Mesenchymal stem cell (in vitro differentiated cells and primary cell): ENCODE results near the gene POLE4.

Experiments
- DNase-seq: peaks from one replicate; pipeline ENCODE4 v3.0.0-alpha.2; 2013
- H2AFZ ChIP-seq: one replicate; pipeline ENCODE4 v1.6.1; 2013; ENCODE audit warnings: low read depth, mild to moderate bottlenecking, control low read depth, inconsistent platforms, low read length, moderate library complexity
- H2AK5ac ChIP-seq: 2 replicates; pipeline ENCODE4 v1.6.1; 2013; ENCODE audit warnings: low read length, moderate library complexity, mild to moderate bottlenecking, inconsistent platforms; ENCODE audit not compliant: severe bottlenecking
- H2BK120ac ChIP-seq: one replicate; pipeline ENCODE4 v1.6.1; 2013; ENCODE audit warnings: low read depth, mild to moderate bottlenecking, inconsistent platforms, low read length, moderate library complexity
- H2BK12ac ChIP-seq, 2 experiments: one replicate each; pipeline ENCODE4 v1.6.1; 2013; ENCODE audit warnings: inconsistent platforms in 2 of 2, low read length in 2 of 2, mild to moderate bottlenecking in 2 of 2, moderate library complexity in 2 of 2, control low read depth in 1 of 2
- H2BK15ac ChIP-seq: one replicate; pipeline ENCODE4 v1.6.1; 2013; ENCODE audit warnings: mild to moderate bottlenecking, low read depth, inconsistent platforms; ENCODE audit not compliant: poor library complexity, severe bottlenecking
- H2BK5ac ChIP-seq: 2 replicates; pipeline ENCODE4 v1.6.1; 2013; ENCODE audit warnings: low read depth, mild to moderate bottlenecking, low read length, control low read depth, inconsistent platforms; ENCODE audit not compliant: poor library complexity, severe bottlenecking
- H3K14ac ChIP-seq, 2 experiments: one replicate each; pipeline ENCODE4 v1.6.1; 2013; ENCODE audit warnings: inconsistent platforms in 2 of 2, low read length in 2 of 2, control low read depth in 1 of 2, mild to moderate bottlenecking in 1 of 2, moderate library complexity in 1 of 2
- H3K18ac ChIP-seq, 2 experiments: one replicate each; pipeline ENCODE4 v1.6.1; 2013; ENCODE audit warnings: inconsistent platforms in 2 of 2, low read length in 2 of 2, control low read depth in 1 of 2, low read depth in 1 of 2, mild to moderate bottlenecking in 1 of 2
- H3K23ac ChIP-seq, 2 experiments: one replicate each; pipeline ENCODE4 v1.6.1; 2013; ENCODE audit warnings: inconsistent platforms in 2 of 2, low read length in 2 of 2, mild to moderate bottlenecking in 2 of 2, moderate library complexity in 2 of 2, control low read depth in 1 of 2
- H3K27ac ChIP-seq: 2 replicates; pipeline ENCODE4 v1.5.1; 2013; ENCODE audit warnings: mild to moderate bottlenecking, moderate library complexity, low read length, control low read depth, inconsistent platforms; ENCODE audit not compliant: poor library complexity, severe bottlenecking
- H3K27me3 ChIP-seq, 2 experiments: 2 replicates each; pipeline versions ENCODE4 v1.6.1 to v1.7.0; 2013; ENCODE audit warnings: low read length in 2 of 2, mild to moderate bottlenecking in 2 of 2, moderate library complexity in 2 of 2, control low read depth in 1 of 2, inconsistent platforms in 1 of 2; ENCODE audit not compliant: control insufficient read depth in 1 of 2, insufficient read depth in 1 of 2
- H3K36me3 ChIP-seq, 2 experiments: 2 replicates each; pipeline versions ENCODE4 v1.6.1 to v1.7.0; 2013; ENCODE audit warnings: low read length in 2 of 2, control low read depth in 1 of 2, inconsistent platforms in 1 of 2, low read depth in 1 of 2, mild to moderate bottlenecking in 1 of 2; ENCODE audit not compliant: insufficient read depth in 2 of 2, control insufficient read depth in 1 of 2
- H3K4ac ChIP-seq, 2 experiments: one replicate each; pipeline ENCODE4 v1.6.1; 2013; ENCODE audit warnings: inconsistent platforms in 2 of 2, low read length in 2 of 2, mild to moderate bottlenecking in 2 of 2, moderate library complexity in 2 of 2, control low read depth in 1 of 2, low read depth in 1 of 2
- H3K4me1 ChIP-seq: 2 replicates; pipeline ENCODE4 v1.6.1; 2013; ENCODE audit warnings: low read depth, low read length, control low read depth; ENCODE audit not compliant: control insufficient read depth, insufficient read depth
- H3K4me2 ChIP-seq: 2 replicates; pipeline ENCODE4 v1.6.1; 2013; ENCODE audit warnings: low read length, mild to moderate bottlenecking, inconsistent platforms; ENCODE audit not compliant: poor library complexity, severe bottlenecking
- H3K4me3 ChIP-seq, 2 experiments: 2 replicates each; pipeline versions ENCODE4 v1.5.1 to v1.7.0; 2013; ENCODE audit warnings: low read length in 2 of 2, mild to moderate bottlenecking in 2 of 2, control low read depth in 1 of 2, low read depth in 1 of 2; ENCODE audit not compliant: insufficient read depth in 1 of 2
- H3K79me1 ChIP-seq: replicated peaks from 2 replicates; pipeline ENCODE4 v1.6.1; 2013; ENCODE audit warnings: mild to moderate bottlenecking, control low read depth, low read length, inconsistent platforms; ENCODE audit not compliant: poor library complexity, severe bottlenecking
- H3K9ac ChIP-seq: 2 replicates; pipeline ENCODE4 v1.7.0; 2013; ENCODE audit warnings: mild to moderate bottlenecking, low read length, moderate library complexity
- H3K9me3 ChIP-seq: 2 replicates; pipeline ENCODE4 v1.7.0; 2013; ENCODE audit warnings: mild to moderate bottlenecking, low read length; ENCODE audit not compliant: control insufficient read depth
- H4K8ac ChIP-seq: one replicate; pipeline ENCODE4 v1.6.1; 2013; ENCODE audit warnings: inconsistent platforms, mild to moderate bottlenecking, low read length, moderate library complexity
- H4K91ac ChIP-seq: one replicate; pipeline ENCODE4 v1.6.1; 2013; ENCODE audit warnings: mild to moderate bottlenecking, low read length, inconsistent platforms
- WGBS: methylation state at CpG from one replicate; pipeline ENCODE4 v1.1.7; 2013; ENCODE audit warnings: mixed read lengths; 5-methylcytosine and 5-hydroxymethylcytosine counted together

The POLE4 gene

DNA sequence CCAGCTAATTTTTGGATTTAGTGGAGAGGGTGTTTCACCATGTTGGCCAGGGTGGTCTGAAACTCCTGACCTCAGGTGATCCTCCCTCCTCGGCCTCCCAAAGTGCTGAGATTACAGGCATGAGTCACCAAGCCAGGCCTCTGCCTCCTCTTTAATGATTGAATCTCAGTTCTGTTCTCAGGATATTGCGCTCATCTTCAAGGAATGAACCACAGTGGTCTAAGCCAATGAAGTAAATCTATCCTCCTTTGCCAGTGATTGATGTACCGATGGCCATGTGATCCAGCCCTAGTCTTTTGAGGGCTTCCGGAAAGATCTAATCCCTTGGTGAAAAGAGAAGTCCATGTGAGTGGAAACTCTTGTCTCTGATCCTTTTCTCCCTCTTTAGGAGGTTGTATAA lies 48.6 kb downstream of the POLE4 start:
- no peak overlapping the region for H3K4me3 ChIP-seq
- no peak overlapping the region for H3K18ac ChIP-seq
- no peak overlapping the region for H3K23ac ChIP-seq
- no peaks in the 10 kb centered on the region for H3K36me3 ChIP-seq
- H2BK12ac ChIP-seq, result no peak overlapping the region
- no peak overlapping the region for H2BK120ac ChIP-seq
- no peak for DNase-seq
- peaks cover 1% of the 10 kb centered on the region for H3K4me1 ChIP-seq
- H3K9ac ChIP-seq, result no peak overlapping the region
- H3K14ac ChIP-seq, result no peak overlapping the region
- H2BK15ac ChIP-seq, result no peak overlapping the region
- no peak overlapping the region for H4K8ac ChIP-seq
- no peaks in the 10 kb centered on the region for H3K27me3 ChIP-seq
- 89% methylated on average over 4 of the region's 4 CpGs for WGBS
- no peak overlapping the region for H3K4me2 ChIP-seq
- H3K79me1 ChIP-seq, result no peaks in the 10 kb centered on the region
- no peak overlapping the region for H3K27ac ChIP-seq
- no peak overlapping the region for H3K4ac ChIP-seq
- H2BK5ac ChIP-seq, result no peak overlapping the region
- H2AK5ac ChIP-seq, result no peak overlapping the region
- peaks cover 6% of the 10 kb centered on the region for H3K9me3 ChIP-seq
- H2AFZ ChIP-seq, result no peak overlapping the region
- no peak overlapping the region for H4K91ac ChIP-seq

DNA sequence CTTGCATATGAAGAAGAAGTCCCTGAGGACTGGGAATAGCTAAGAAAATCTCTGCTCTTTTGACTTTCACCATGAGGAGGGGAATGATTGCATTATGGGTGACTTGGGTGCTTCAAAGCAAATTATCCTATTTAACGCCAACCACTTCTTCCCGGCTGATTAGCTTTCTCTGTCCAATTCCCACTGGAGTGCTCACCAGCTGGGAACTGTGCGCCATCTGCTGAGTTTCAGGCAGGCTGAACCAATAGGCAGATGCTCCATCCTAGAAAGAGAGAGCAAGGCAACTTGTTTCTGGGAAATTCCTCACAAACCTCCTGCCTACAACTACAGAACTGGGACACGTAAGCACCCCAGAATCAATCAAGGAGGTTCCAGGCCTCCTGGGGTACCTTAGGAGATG lies 49.4 kb downstream of the POLE4 start:
- Histone ChIP-seq H3K4me3 (no peak overlapping the region), H2AK5ac (no peak overlapping the region), H3K27me3 (no peaks in the 10 kb centered on the region), H3K18ac (no peak overlapping the region), H3K4ac (no peak overlapping the region), H3K9ac (no peak overlapping the region), H4K91ac (no peak overlapping the region), H4K8ac (no peak overlapping the region), H2BK12ac (no peak overlapping the region), H3K79me1 (no peaks in the 10 kb centered on the region), H3K4me1 (no peaks in the 10 kb centered on the region), H2BK120ac (no peak overlapping the region), H3K9me3 (peaks cover 6% of the 10 kb centered on the region), H3K4me2 (no peak overlapping the region), H2BK5ac (no peak overlapping the region), H3K14ac (no peak overlapping the region), H3K23ac (no peak overlapping the region), H2BK15ac (no peak overlapping the region), H3K36me3 (no peaks in the 10 kb centered on the region), H3K27ac (no peak overlapping the region), H2AFZ (no peak overlapping the region)
- WGBS, result 94% methylated on average over 4 of the region's 4 CpGs
- DNase-seq, result no peak

DNA sequence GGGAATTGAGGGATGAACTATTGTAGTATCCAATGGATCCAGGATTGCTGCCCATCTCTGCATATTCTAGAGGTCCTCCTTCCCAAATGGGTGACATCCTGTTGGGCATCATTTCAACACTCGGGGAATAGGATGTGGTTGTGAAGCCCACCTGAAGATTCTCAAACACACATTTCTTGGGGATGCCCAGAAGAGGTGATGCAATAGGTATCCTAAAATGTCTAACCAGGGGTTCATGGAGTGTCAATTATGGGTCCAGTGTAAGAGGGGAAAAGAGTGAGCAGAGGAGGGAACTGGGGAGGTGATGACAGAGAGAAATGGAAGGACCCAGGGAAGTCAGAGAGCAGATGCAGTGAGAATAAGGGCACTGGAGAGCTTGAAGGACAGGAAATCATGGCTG lies 52.1 kb downstream of the POLE4 start:
- H3K9ac ChIP-seq, result no peak overlapping the region
- H2BK12ac ChIP-seq, result no peak overlapping the region
- no peak overlapping the region for H3K27ac ChIP-seq
- no peak overlapping the region for H4K91ac ChIP-seq
- H2AK5ac ChIP-seq, result no peak overlapping the region
- no peaks in the 10 kb centered on the region for H3K4me1 ChIP-seq
- no peak overlapping the region for H3K14ac ChIP-seq
- no peak overlapping the region for H2BK120ac ChIP-seq
- no peak overlapping the region for H3K4me2 ChIP-seq
- H3K4me3 ChIP-seq, result no peak overlapping the region
- H3K9me3 ChIP-seq, result peaks cover 6% of the 10 kb centered on the region
- no peak overlapping the region for H3K23ac ChIP-seq
- no peak overlapping the region for H2BK15ac ChIP-seq
- H3K27me3 ChIP-seq, result no peaks in the 10 kb centered on the region
- WGBS, result 93% methylated on average over 1 of the region's 1 CpG
- H3K79me1 ChIP-seq, result no peaks in the 10 kb centered on the region
- H3K36me3 ChIP-seq, result no peaks in the 10 kb centered on the region
- no peak overlapping the region for H2BK5ac ChIP-seq
- no peak overlapping the region for H4K8ac ChIP-seq
- no peak overlapping the region for H2AFZ ChIP-seq
- no peak for DNase-seq
- H3K18ac ChIP-seq, result no peak overlapping the region
- H3K4ac ChIP-seq, result no peak overlapping the region

DNA sequence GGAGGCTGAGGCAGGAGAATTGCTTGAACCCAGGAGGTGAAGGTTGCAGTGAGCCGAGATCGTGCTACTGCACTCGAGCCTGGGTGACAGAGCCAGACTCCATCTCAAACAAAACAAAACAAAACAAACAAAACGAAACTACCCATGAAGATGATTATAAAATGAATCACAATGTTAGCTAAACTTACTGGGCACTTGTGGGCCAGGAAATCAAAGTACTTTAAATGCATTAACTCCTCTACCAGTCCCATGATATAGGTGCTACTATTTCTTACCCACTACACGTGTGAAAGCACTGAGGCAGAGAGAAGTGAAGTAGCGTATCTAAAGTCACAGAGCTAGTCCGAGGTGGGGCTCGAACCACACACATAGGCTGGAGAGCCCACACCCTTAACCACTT lies 53.6 kb downstream of the POLE4 start:
- Histone ChIP-seq H2BK5ac (no peak overlapping the region), H2AK5ac (no peak overlapping the region), H3K4me2 (no peak overlapping the region), H2AFZ (no peak overlapping the region), H2BK12ac (no peak overlapping the region), H3K9me3 (no peaks in the 10 kb centered on the region), H3K4ac (no peak overlapping the region), H4K91ac (no peak overlapping the region), H3K14ac (no peak overlapping the region), H3K79me1 (no peaks in the 10 kb centered on the region), H3K18ac (no peak overlapping the region), H3K27me3 (no peaks in the 10 kb centered on the region), H3K9ac (no peak overlapping the region), H3K36me3 (no peaks in the 10 kb centered on the region), H4K8ac (no peak overlapping the region), H3K4me3 (no peak overlapping the region), H3K27ac (no peak overlapping the region), H2BK15ac (no peak overlapping the region), H3K4me1 (no peaks in the 10 kb centered on the region), H2BK120ac (no peak overlapping the region), H3K23ac (no peak overlapping the region)
- 92% methylated on average over 4 of the region's 8 CpGs for WGBS
- DNase-seq, result no peak
